ENCODE data around the gene COG2.
"Not testable (repeated sequence)": the region's sequence is repeated elsewhere in the genome, so short reads cannot be mapped to it uniquely, and the experiment has no call there.

The COG2 gene

GRCh38 chr1:230642263-230642959 lies at the start of gene COG2:
COG2 (plus strand) TSS chr1:230642481; CDS start chr1:230642607, 126 bp downstream.
- DNase-seq (ENCODE audit: low read depth in 2 of 2): peak; percentile 98 to 99

- DNase-seq (ENCODE audit: low read depth in 2 of 2): no peak
These were observed 49.4 kb upstream of the COG2 start for GRCh38 chr1:230592848-230593414.

- DNase-seq (ENCODE audit: low read depth in 2 of 2): no peak
These were observed 48.0 kb upstream of the COG2 start for GRCh38 chr1:230594214-230594773.

- no peak for DNase-seq (ENCODE audit: low read depth in 2 of 2)
These were observed 47.1 kb upstream of the COG2 start for GRCh38 chr1:230595181-230595580.

- no peak for DNase-seq (ENCODE audit: low read depth in 2 of 2)
These were observed 46.0 kb upstream of the COG2 start for GRCh38 chr1:230596306-230596705.

- DNase-seq (ENCODE audit: low read depth in 2 of 2): no peak
These were observed 43.5 kb upstream of the COG2 start for GRCh38 chr1:230598745-230599144.

- DNase-seq (ENCODE audit: low read depth in 2 of 2): no peak
These were observed 42.2 kb upstream of the COG2 start for GRCh38 chr1:230599926-230600656.

GRCh38 chr1:230600657-230601400 lies 41.5 kb upstream of the COG2 start:
- DNase-seq (ENCODE audit: low read depth in 2 of 2): not testable (repeated sequence)

GRCh38 chr1:230609208-230609607 lies 33.1 kb upstream of the COG2 start:
- DNase-seq (ENCODE audit: low read depth in 2 of 2): no peak

GRCh38 chr1:230610589-230610988 lies 31.7 kb upstream of the COG2 start:
- no peak for DNase-seq (ENCODE audit: low read depth in 2 of 2)

- no peak for DNase-seq (ENCODE audit: low read depth in 2 of 2)
These were observed 31.0 kb upstream of the COG2 start for GRCh38 chr1:230611128-230611877.

GRCh38 chr1:230611878-230612235 lies 30.4 kb upstream of the COG2 start:
- DNase-seq (ENCODE audit: low read depth in 2 of 2): no peak

- no peak for DNase-seq (ENCODE audit: low read depth in 2 of 2)
These were observed 29.6 kb upstream of the COG2 start for GRCh38 chr1:230612651-230613050.

- DNase-seq (ENCODE audit: low read depth in 2 of 2): no peak
These were observed 28.2 kb upstream of the COG2 start for GRCh38 chr1:230614121-230614520.

GRCh38 chr1:230618537-230618936 lies 23.7 kb upstream of the COG2 start:
- DNase-seq (ENCODE audit: low read depth in 2 of 2): no peak

- DNase-seq (ENCODE audit: low read depth in 2 of 2): no peak
These were observed 21.5 kb upstream of the COG2 start for GRCh38 chr1:230620649-230621323.

GRCh38 chr1:230621324-230622030 lies 20.8 kb upstream of the COG2 start:
- no peak for DNase-seq (ENCODE audit: low read depth in 2 of 2)

- no peak for DNase-seq (ENCODE audit: low read depth in 2 of 2)
These were observed 20.1 kb upstream of the COG2 start for GRCh38 chr1:230622151-230622550.

GRCh38 chr1:230624097-230624713 lies 18.1 kb upstream of the COG2 start:
- no peak for DNase-seq (ENCODE audit: low read depth in 2 of 2)

- no peak for DNase-seq (ENCODE audit: low read depth in 2 of 2)
These were observed 16.0 kb upstream of the COG2 start for GRCh38 chr1:230626232-230626631.
